Calu3 (cell line): ENCODE results near the gene KHDC3L. TPM values are rescaled to one million over a fixed set of nuclear protein-coding genes. Genes with fewer than 3 reads are reported as not detected.
A peak's percentile ranks its signal among the peaks of the same experiment; 100 is the strongest.

Source experiments
- BruUV-seq: library from RNA; stranded (reverse); fragments of 400-500 nt; replicated peaks from 2 replicates; lab custom pipeline; 2021; lab: Mats Ljungman, UMichigan
- CTCF ChIA-PET: fragments of 300-600 bp; sonication (Branson Sonifier 250); formaldehyde crosslinking; loops from one replicate; lab custom pipeline; 2022; ENCODE audit warnings: antibody characterized with exemption; lab: Charles Lee
- DNase-seq: peaks from one replicate; pipeline ENCODE4 v3.0.0; 2022
- H3K27ac Mint-ChIP-seq: one replicate; pipeline ENCODE4 v1.8.0; 2022; ENCODE audit warnings: mixed read lengths; ENCODE audit not compliant: unreplicated experiment
- H3K27me3 Mint-ChIP-seq: one replicate; pipeline ENCODE4 v1.8.0; 2022; ENCODE audit warnings: mixed read lengths; ENCODE audit not compliant: unreplicated experiment
- H3K36me3 Mint-ChIP-seq: one replicate; pipeline ENCODE4 v1.8.0; 2022; ENCODE audit warnings: mild to moderate bottlenecking, moderate library complexity, mixed read lengths; ENCODE audit not compliant: insufficient read depth, unreplicated experiment
- H3K4me1 Mint-ChIP-seq: one replicate; pipeline ENCODE4 v1.8.0; 2022; ENCODE audit warnings: mild to moderate bottlenecking, low read depth, mixed read lengths; ENCODE audit not compliant: unreplicated experiment
- H3K4me3 Mint-ChIP-seq: one replicate; pipeline ENCODE4 v1.8.0; 2022; ENCODE audit warnings: mild to moderate bottlenecking, low read depth, moderate library complexity, mixed read lengths; ENCODE audit not compliant: unreplicated experiment
- H3K9me3 Mint-ChIP-seq: one replicate; pipeline ENCODE4 v1.8.0; 2022; ENCODE audit warnings: low read depth, mixed read lengths; ENCODE audit not compliant: unreplicated experiment
- intact Hi-C: fragments of 100-400 bp; cut with micrococcal nuclease; formaldehyde crosslinking; loops from one replicate; pipeline ENCODE4 v1.10.0; 2022; ENCODE audit not compliant: unreplicated experiment
- total RNA-seq: library from RNA; stranded (reverse); gene quantifications from 2 replicates; pipeline ENCODE4 v1.2.3, GENCODE V29; 2022
- TF ChIP-seq, protein P1 (sequence below): fragments of 200-600 bp; IDR thresholded peaks from one replicate; pipeline ENCODE4 v1.8.0; 2022; ENCODE audit warnings: antibody characterized with exemption; ENCODE audit not compliant: unreplicated experiment

KHDC3L gene
- total RNA-seq, 1 experiment from 2014 or later = not detected

DNA sequence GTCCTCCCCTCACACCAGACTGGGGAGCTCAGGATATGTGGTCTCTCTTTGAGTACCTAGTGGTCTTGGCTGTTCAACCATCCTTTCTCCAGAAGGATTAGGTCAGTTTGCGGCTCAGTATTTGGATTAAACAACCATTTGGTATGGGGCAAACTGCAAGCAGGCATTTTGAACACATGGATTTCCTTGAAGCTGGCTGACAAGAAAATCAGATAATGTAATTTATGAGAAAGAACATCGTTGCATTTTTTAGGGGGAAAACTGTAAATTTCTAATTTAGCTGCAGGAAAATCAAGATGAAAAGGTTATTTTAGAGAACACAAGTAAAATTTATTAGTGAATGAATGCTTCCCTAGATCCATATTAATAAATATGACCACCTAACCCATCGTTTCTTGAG, 33.7 kb upstream of the KHDC3L start:
- TF ChIP-seq, protein P1, sequence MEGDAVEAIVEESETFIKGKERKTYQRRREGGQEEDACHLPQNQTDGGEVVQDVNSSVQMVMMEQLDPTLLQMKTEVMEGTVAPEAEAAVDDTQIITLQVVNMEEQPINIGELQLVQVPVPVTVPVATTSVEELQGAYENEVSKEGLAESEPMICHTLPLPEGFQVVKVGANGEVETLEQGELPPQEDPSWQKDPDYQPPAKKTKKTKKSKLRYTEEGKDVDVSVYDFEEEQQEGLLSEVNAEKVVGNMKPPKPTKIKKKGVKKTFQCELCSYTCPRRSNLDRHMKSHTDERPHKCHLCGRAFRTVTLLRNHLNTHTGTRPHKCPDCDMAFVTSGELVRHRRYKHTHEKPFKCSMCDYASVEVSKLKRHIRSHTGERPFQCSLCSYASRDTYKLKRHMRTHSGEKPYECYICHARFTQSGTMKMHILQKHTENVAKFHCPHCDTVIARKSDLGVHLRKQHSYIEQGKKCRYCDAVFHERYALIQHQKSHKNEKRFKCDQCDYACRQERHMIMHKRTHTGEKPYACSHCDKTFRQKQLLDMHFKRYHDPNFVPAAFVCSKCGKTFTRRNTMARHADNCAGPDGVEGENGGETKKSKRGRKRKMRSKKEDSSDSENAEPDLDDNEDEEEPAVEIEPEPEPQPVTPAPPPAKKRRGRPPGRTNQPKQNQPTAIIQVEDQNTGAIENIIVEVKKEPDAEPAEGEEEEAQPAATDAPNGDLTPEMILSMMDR = no peak
- Mint-ChIP-seq H3K36me3 (no peaks in the 10 kb centered on the region), H3K4me1 (no peaks in the 10 kb centered on the region), H3K27me3 (peaks cover 37% of the 10 kb centered on the region), H3K27ac (no peak overlapping the region), H3K4me3 (no peak overlapping the region), H3K9me3 (no peaks in the 10 kb centered on the region)
- intact Hi-C loops = loop anchor here (5.0 kb wide), 1 partner anchor 146 kb away; no protein-coding TSS in a partner anchor
- CTCF ChIA-PET = interaction anchor here (1.3 kb wide), 1 partner anchor 60 kb away, joined by 3 read pairs; no protein-coding TSS in a partner anchor
- no peak for DNase-seq
- no TSS peak for BruUV-seq

DNA sequence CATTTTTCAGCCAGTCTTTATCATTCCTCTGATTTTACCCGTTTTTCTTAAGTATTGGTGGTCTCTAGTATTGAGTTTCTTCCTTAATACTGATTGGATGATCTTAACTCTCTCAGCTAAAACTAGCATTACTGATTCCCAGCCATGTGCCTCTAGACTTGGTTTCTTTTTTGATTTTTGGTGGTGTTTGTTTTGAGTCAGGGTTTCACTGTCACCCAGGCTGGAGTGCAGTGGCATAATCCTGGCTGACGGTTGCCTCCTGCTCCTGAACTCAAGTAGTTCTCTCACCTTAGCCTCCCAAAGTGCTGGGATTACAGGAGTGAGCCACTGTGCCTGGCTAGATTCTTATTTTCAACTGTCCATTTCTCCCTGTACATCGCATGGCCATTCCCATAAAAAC, 33.3 kb upstream of the KHDC3L start:
- Mint-ChIP-seq H3K9me3 (no peaks in the 10 kb centered on the region), H3K4me3 (no peak overlapping the region), H3K4me1 (no peaks in the 10 kb centered on the region), H3K36me3 (no peaks in the 10 kb centered on the region), H3K27ac (no peak overlapping the region), H3K27me3 (peaks cover 37% of the 10 kb centered on the region)
- CTCF ChIA-PET = interaction anchor here (1.3 kb wide), 1 partner anchor 60 kb away, joined by 3 read pairs; no protein-coding TSS in a partner anchor
- TF ChIP-seq, protein P1 = no peak
- BruUV-seq = no TSS peak
- no peak for DNase-seq
- intact Hi-C loops = loop anchor here (5.0 kb wide), 1 partner anchor 147 kb away; no protein-coding TSS in a partner anchor

DNA sequence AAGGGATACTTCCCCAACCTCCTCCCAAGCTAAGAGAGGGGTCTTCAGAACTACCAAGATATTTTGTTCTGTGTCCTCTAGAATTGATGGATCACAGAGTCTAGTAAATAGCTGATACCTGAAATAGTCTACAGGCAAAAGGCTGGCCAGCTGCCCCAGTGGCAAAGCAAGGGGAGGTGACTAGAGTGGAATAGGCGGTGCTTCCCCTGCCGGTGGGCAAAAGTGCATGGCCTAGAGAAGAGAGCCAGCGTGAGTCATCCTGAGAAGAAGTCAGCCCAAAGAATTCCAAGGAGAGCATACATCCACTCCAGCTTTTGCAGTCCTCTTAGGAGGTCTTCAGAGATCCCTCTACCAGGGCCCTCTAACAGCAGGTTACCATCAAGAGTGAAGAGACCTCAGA, 23.1 kb upstream of the KHDC3L start:
- H3K27ac Mint-ChIP-seq = no peak overlapping the region
- TF ChIP-seq, protein P1 = no peak
- BruUV-seq = no TSS peak
- no peaks in the 10 kb centered on the region for H3K27me3 Mint-ChIP-seq
- no peaks in the 10 kb centered on the region for H3K9me3 Mint-ChIP-seq
- peaks cover 6% of the 10 kb centered on the region for H3K4me1 Mint-ChIP-seq
- intact Hi-C loops = no loop called here
- no peak overlapping the region for H3K4me3 Mint-ChIP-seq
- no peaks in the 10 kb centered on the region for H3K36me3 Mint-ChIP-seq
- CTCF ChIA-PET = no interaction called here
- DNase-seq = peak; percentile 9

DNA sequence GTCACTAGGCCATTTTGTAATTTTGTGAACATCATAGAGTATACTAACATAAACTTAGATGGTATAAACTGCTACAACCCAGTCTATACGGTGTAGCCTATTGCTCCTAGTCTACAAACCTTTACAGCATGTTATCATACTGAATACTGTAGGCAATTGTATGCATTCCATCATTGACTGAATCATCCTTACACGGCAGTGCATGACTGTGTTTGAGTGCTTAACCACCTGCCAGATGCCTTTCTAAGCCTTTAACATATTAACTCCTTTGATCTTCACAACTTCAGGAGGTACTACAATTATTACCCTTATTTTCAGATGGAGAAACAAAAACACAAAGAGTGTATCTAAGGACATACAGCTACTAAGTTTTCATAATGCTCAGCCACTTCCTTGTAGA, 22.4 kb upstream of the KHDC3L start:
- Mint-ChIP-seq H3K9me3 (no peaks in the 10 kb centered on the region), H3K4me3 (no peak overlapping the region), H3K36me3 (no peaks in the 10 kb centered on the region), H3K27me3 (no peaks in the 10 kb centered on the region), H3K27ac (no peak overlapping the region), H3K4me1 (peaks cover 6% of the 10 kb centered on the region)
- intact Hi-C loops = no loop called here
- no peak for DNase-seq
- TF ChIP-seq, protein P1 = no peak
- BruUV-seq = no TSS peak
- CTCF ChIA-PET = interaction anchor here (0.6 kb wide), 1 partner anchor 28 kb away, joined by 11 read pairs; no protein-coding TSS in a partner anchor
